GM12892 (cell line): ENCODE data around the gene OXCT1.

ENCODE experiments used
- POLR2A ChIP-seq: IDR thresholded peaks from 2 replicates; pipeline ENCODE4 v1.6.1; 2011; ENCODE audit warnings: low read depth, low read length, control low read depth
- POLR2AphosphoS5 ChIP-seq: IDR thresholded peaks from 2 replicates; pipeline ENCODE4 v1.6.1; 2011; ENCODE audit warnings: low read depth, low read length, control low read depth
- TAF1 ChIP-seq: IDR thresholded peaks from 2 replicates; pipeline ENCODE4 v1.6.1; 2011; ENCODE audit warnings: low read depth, mild to moderate bottlenecking, control low read depth, low read length, borderline replicate concordance

- TF ChIP-seq POLR2AphosphoS5, result no peak
- TF ChIP-seq POLR2A, result no peak
- TF ChIP-seq TAF1, result no peak
Observed at GRCh38 chr5:41747301-41747700, 122.9 kb downstream of the OXCT1 start.
